GM12878 (cell line): ENCODE measurements around the gene CYSRT1. TPM values are rescaled to one million over a fixed set of nuclear protein-coding genes. Genes with fewer than 3 reads are reported as not detected.

ENCODE experiments used
- ATF7 ChIP-seq: fragments of 450-650 bp; IDR thresholded peaks from 2 replicates; pipeline ENCODE4 v1.6.1; 2016; ENCODE audit warnings: low read depth, mild to moderate bottlenecking
- BACH1 ChIP-seq: fragments of 450-650 bp; IDR thresholded peaks from 2 replicates; pipeline ENCODE4 v1.6.1; 2017; ENCODE audit warnings: mild to moderate bottlenecking, borderline replicate concordance
- CBX3 ChIP-seq: fragments of 200-600 bp; sonication (generic); IDR thresholded peaks from 2 replicates; pipeline ENCODE4 v1.6.1; 2016; ENCODE audit warnings: low read depth, borderline replicate concordance
- CEBPZ ChIP-seq: fragments of 150-350 bp; IDR thresholded peaks from 2 replicates; pipeline ENCODE4 v1.6.1; 2016; ENCODE audit warnings: low read depth, low read length
- CREM ChIP-seq: IDR thresholded peaks from 2 replicates; pipeline ENCODE4 v1.6.1; 2014; ENCODE audit warnings: antibody characterized with exemption, low read depth
- EED ChIP-seq: sonication (generic); IDR thresholded peaks from 2 replicates; pipeline ENCODE4 v1.6.1; 2016; ENCODE audit warnings: antibody characterized with exemption, low read depth
- ESRRA ChIP-seq: IDR thresholded peaks from 2 replicates; pipeline ENCODE4 v1.6.1; 2012; ENCODE audit warnings: mild to moderate bottlenecking, low read length, improper control_type of control experiment
- HCFC1 ChIP-seq: fragments of 150-350 bp; IDR thresholded peaks from 2 replicates; pipeline ENCODE4 v1.6.1; 2014; ENCODE audit warnings: low read length
- IKZF2 ChIP-seq, 2 experiments: fragments of 450-650 bp; IDR thresholded peaks; 2 replicates each; pipeline ENCODE4 v1.6.1; 2017; ENCODE audit warnings: mild to moderate bottlenecking in 2 of 2, moderate library complexity in 2 of 2
- MEF2A ChIP-seq: IDR thresholded peaks from 2 replicates; pipeline ENCODE4 v1.6.1; 2011; ENCODE audit warnings: low read depth, mild to moderate bottlenecking, low read length, moderate library complexity; ENCODE audit not compliant: insufficient read depth
- MYC ChIP-seq: IDR thresholded peaks from 2 replicates; pipeline ENCODE4 v1.6.1; 2011; ENCODE audit warnings: mild to moderate bottlenecking, low read length, moderate library complexity, inconsistent platforms; ENCODE audit not compliant: insufficient read depth, insufficient replicate concordance, insufficient read length, severe bottlenecking
- PAX8 ChIP-seq: fragments of 450-650 bp; IDR thresholded peaks from 2 replicates; pipeline ENCODE4 v1.6.1; 2017; ENCODE audit warnings: mild to moderate bottlenecking, moderate library complexity
- POLR2A ChIP-seq: IDR thresholded peaks from 2 replicates; pipeline ENCODE4 v1.6.1; 2011; ENCODE audit warnings: low read depth, mild to moderate bottlenecking, low read length
- SPI1 ChIP-seq: IDR thresholded peaks from 2 replicates; pipeline ENCODE4 v1.6.1; 2011; ENCODE audit warnings: low read depth, mild to moderate bottlenecking, low read length, moderate library complexity, borderline replicate concordance; ENCODE audit not compliant: insufficient read depth
- STAT3 ChIP-seq: IDR thresholded peaks from 2 replicates; pipeline ENCODE4 v1.6.1; 2011; ENCODE audit warnings: low read depth, low read length, improper control_type of control experiment
- TCF12 ChIP-seq: IDR thresholded peaks from 2 replicates; pipeline ENCODE4 v1.6.1; 2011; ENCODE audit warnings: low read depth, mild to moderate bottlenecking, low read length
- ZNF207 ChIP-seq: fragments of 450-650 bp; IDR thresholded peaks from 2 replicates; pipeline ENCODE4 v1.6.1; 2014; ENCODE audit warnings: antibody characterized with exemption, mild to moderate bottlenecking, borderline replicate concordance
- polyA plus RNA-seq, 11 experiments: library from polyadenylated mRNA; depleted of rRNA in 4 of 11; unstranded in 6 of 11; stranded (reverse) in 5 of 11; fragments of >200 nt; fragmentation: Nextera tagmentation in 4 of 11; fragmentation: Illumina TruSeq in 1 of 11; extraction: Ambion mirVana in 4 of 11; extraction: Trizol in 1 of 11; gene quantifications; 1 replicate in 1 of 11; 2 replicates in 10 of 11; pipeline versions ENCODE4 v1.2.1 to v1.2.3, GENCODE V29; 2011 to 2016; ENCODE audit warnings: inconsistent platforms in 2 of 11, missing spikeins in 2 of 11, low read depth in 1 of 11
- total RNA-seq, 4 experiments: library from RNA; depleted of rRNA in 3 of 4; stranded (reverse); fragments of >200 nt in 3 of 4; fragmentation: Illumina TruSeq in 1 of 4; extraction: Trizol in 1 of 4; gene quantifications; 2 replicates each; pipeline versions ENCODE4 v1.2.1 to v1.2.3, GENCODE V29; 2013 to 2021
- TF ChIP-seq, protein P1 (sequence below): IDR thresholded peaks from 2 replicates; pipeline ENCODE4 v1.6.1; 2012; ENCODE audit warnings: low read depth, low read length, improper control_type of control experiment
- TF ChIP-seq, protein P2 (sequence below): fragments of 450-650 bp; IDR thresholded peaks from 2 replicates; pipeline ENCODE4 v1.6.1; 2017; ENCODE audit warnings: mild to moderate bottlenecking, moderate library complexity
- TF ChIP-seq, protein P3 (sequence below): fragments of 450-650 bp; IDR thresholded peaks from 2 replicates; pipeline ENCODE4 v1.6.1; 2017; ENCODE audit warnings: mild to moderate bottlenecking, low read depth, inconsistent platforms; ENCODE audit not compliant: poor library complexity, severe bottlenecking

Gene CYSRT1
- total and polyA plus RNA-seq, 10 of the 15 experiments (the other 5 are each of a cell fraction or from before 2014, with no cell fraction given): 0.24 to 3.6 (median 0.97) TPM; not detected in 1

GRCh38 chr9:137188490-137189296 is 36.3 kb upstream of the CYSRT1 start, which contains the start of the genes ANAPC2 and SSNA1 (continued):
- TF ChIP-seq CEBPZ (no peak), ATF7 (peak; percentile 66; the same call in 1 of the 2 replicates), CBX3 (no peak), IKZF2 (IDR thresholded peaks at IDR 0.05) (no peak; a peak in 1 of 4 replicates), SPI1 (no peak), BACH1 (peak; percentile 65; the same call in 1 of the 2 replicates), ESRRA (peak; percentile 83; the same call in 1 of the 2 replicates), PAX8 (no peak), MEF2A (no peak), MYC (peak; percentile 45), TCF12 (peak; percentile 78; the same call in 1 of the 2 replicates), CREM (peak; percentile 100), STAT3 (no peak), EED (no peak), HCFC1 (peak; percentile 93), ZNF207 (peak; percentile 93; the same call in 1 of the 2 replicates), POLR2A (peak; percentile 95)
- TF ChIP-seq, protein P1, sequence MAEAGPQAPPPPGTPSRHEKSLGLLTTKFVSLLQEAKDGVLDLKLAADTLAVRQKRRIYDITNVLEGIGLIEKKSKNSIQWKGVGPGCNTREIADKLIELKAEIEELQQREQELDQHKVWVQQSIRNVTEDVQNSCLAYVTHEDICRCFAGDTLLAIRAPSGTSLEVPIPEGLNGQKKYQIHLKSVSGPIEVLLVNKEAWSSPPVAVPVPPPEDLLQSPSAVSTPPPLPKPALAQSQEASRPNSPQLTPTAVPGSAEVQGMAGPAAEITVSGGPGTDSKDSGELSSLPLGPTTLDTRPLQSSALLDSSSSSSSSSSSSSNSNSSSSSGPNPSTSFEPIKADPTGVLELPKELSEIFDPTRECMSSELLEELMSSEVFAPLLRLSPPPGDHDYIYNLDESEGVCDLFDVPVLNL: no peak
- TF ChIP-seq, protein P2, sequence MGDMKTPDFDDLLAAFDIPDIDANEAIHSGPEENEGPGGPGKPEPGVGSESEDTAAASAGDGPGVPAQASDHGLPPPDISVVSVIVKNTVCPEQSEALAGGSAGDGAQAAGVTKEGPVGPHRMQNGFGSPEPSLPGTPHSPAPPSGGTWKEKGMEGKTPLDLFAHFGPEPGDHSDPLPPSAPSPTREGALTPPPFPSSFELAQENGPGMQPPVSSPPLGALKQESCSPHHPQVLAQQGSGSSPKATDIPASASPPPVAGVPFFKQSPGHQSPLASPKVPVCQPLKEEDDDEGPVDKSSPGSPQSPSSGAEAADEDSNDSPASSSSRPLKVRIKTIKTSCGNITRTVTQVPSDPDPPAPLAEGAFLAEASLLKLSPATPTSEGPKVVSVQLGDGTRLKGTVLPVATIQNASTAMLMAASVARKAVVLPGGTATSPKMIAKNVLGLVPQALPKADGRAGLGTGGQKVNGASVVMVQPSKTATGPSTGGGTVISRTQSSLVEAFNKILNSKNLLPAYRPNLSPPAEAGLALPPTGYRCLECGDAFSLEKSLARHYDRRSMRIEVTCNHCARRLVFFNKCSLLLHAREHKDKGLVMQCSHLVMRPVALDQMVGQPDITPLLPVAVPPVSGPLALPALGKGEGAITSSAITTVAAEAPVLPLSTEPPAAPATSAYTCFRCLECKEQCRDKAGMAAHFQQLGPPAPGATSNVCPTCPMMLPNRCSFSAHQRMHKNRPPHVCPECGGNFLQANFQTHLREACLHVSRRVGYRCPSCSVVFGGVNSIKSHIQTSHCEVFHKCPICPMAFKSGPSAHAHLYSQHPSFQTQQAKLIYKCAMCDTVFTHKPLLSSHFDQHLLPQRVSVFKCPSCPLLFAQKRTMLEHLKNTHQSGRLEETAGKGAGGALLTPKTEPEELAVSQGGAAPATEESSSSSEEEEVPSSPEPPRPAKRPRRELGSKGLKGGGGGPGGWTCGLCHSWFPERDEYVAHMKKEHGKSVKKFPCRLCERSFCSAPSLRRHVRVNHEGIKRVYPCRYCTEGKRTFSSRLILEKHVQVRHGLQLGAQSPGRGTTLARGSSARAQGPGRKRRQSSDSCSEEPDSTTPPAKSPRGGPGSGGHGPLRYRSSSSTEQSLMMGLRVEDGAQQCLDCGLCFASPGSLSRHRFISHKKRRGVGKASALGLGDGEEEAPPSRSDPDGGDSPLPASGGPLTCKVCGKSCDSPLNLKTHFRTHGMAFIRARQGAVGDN: peak; percentile 85
- TF ChIP-seq, protein P3, sequence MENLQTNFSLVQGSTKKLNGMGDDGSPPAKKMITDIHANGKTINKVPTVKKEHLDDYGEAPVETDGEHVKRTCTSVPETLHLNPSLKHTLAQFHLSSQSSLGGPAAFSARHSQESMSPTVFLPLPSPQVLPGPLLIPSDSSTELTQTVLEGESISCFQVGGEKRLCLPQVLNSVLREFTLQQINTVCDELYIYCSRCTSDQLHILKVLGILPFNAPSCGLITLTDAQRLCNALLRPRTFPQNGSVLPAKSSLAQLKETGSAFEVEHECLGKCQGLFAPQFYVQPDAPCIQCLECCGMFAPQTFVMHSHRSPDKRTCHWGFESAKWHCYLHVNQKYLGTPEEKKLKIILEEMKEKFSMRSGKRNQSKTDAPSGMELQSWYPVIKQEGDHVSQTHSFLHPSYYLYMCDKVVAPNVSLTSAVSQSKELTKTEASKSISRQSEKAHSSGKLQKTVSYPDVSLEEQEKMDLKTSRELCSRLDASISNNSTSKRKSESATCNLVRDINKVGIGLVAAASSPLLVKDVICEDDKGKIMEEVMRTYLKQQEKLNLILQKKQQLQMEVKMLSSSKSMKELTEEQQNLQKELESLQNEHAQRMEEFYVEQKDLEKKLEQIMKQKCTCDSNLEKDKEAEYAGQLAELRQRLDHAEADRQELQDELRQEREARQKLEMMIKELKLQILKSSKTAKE: no peak
